Common myeloid progenitor, CD34-positive (primary cell): ENCODE data around the gene DLG4.

Experiments
- CTCF ChIA-PET: fragments of 350-600 bp; sonication (Branson Sonifier 250); formaldehyde crosslinking; loops from one replicate; lab custom pipeline; 2021; ENCODE audit warnings: antibody characterized with exemption; lab: Charles Lee
- POLR2A ChIA-PET: fragments of 350-600 bp; sonication (Branson Sonifier 250); formaldehyde crosslinking; loops from one replicate; lab custom pipeline; 2021; ENCODE audit warnings: antibody characterized with exemption; lab: Charles Lee
- DNase-seq, 3 donors: peaks; one replicate each; pipeline versions ENCODE4 v3.0.0 to v3.0.0-alpha.2; 2013
- H3K27ac ChIP-seq, 2 experiments: 1 replicate in 1 of 2; 2 replicates in 1 of 2; pipeline ENCODE4 v1.7.0; 2013; ENCODE audit warnings: inconsistent platforms in 2 of 2, low read length in 2 of 2, mild to moderate bottlenecking in 2 of 2, low read depth in 1 of 2, moderate library complexity in 1 of 2; ENCODE audit not compliant: severe bottlenecking in 2 of 2, insufficient read depth in 1 of 2, poor library complexity in 1 of 2
- H3K27me3 ChIP-seq, 5 experiments: replicated peaks in 2 of 5; 1 replicate in 3 of 5; 2 replicates in 2 of 5; pipeline versions ENCODE4 v1.6.1 to v1.7.0; 2013; ENCODE audit warnings: low read length in 4 of 5, mild to moderate bottlenecking in 2 of 5, moderate library complexity in 2 of 5, inconsistent platforms in 1 of 5; ENCODE audit not compliant: insufficient read depth in 5 of 5, control insufficient read depth in 4 of 5
- H3K36me3 ChIP-seq, 4 experiments: 1 replicate in 2 of 4; 2 replicates in 2 of 4; pipeline versions ENCODE4 v1.6.1 to v1.7.0; 2013; ENCODE audit warnings: low read length in 3 of 4, control low read depth in 1 of 4, mild to moderate bottlenecking in 1 of 4; ENCODE audit not compliant: control insufficient read depth in 4 of 4, insufficient read depth in 4 of 4
- H3K4me1 ChIP-seq, 4 experiments: 1 replicate in 3 of 4; 2 replicates in 1 of 4; pipeline versions ENCODE4 v1.6.1 to v1.7.1; 2013; ENCODE audit warnings: low read length in 3 of 4, mild to moderate bottlenecking in 3 of 4, control low read depth in 1 of 4, inconsistent platforms in 1 of 4, moderate library complexity in 1 of 4; ENCODE audit not compliant: control insufficient read depth in 4 of 4, insufficient read depth in 4 of 4; ENCODE audit errors: control extremely low read depth in 1 of 4
- H3K4me3 ChIP-seq, 7 experiments: 1 replicate in 4 of 7; 2 replicates in 3 of 7; pipeline versions ENCODE4 v1.5.1 to v1.7.0; 2013; ENCODE audit warnings: mild to moderate bottlenecking in 7 of 7, low read length in 6 of 7, moderate library complexity in 6 of 7, inconsistent platforms in 2 of 7, low read depth in 2 of 7, control low read depth in 1 of 7; ENCODE audit not compliant: insufficient read depth in 4 of 7, control insufficient read depth in 1 of 7; ENCODE audit errors: extremely low read depth in 1 of 7
- H3K9me3 ChIP-seq, 5 experiments: 1 replicate in 4 of 5; 2 replicates in 1 of 5; pipeline versions ENCODE4 v1.6.1 to v1.7.1; 2013; ENCODE audit warnings: low read length in 4 of 5, mild to moderate bottlenecking in 2 of 5, inconsistent platforms in 1 of 5, low read depth in 1 of 5, moderate library complexity in 1 of 5; ENCODE audit not compliant: control insufficient read depth in 4 of 5, insufficient read depth in 2 of 5; ENCODE audit errors: control extremely low read depth in 1 of 5
- WGBS: methylation state at CpG from one replicate; pipeline ENCODE4 v1.1.5; 2013; ENCODE audit not compliant: insufficient coverage; 5-methylcytosine and 5-hydroxymethylcytosine counted together

Gene DLG4

DNA sequence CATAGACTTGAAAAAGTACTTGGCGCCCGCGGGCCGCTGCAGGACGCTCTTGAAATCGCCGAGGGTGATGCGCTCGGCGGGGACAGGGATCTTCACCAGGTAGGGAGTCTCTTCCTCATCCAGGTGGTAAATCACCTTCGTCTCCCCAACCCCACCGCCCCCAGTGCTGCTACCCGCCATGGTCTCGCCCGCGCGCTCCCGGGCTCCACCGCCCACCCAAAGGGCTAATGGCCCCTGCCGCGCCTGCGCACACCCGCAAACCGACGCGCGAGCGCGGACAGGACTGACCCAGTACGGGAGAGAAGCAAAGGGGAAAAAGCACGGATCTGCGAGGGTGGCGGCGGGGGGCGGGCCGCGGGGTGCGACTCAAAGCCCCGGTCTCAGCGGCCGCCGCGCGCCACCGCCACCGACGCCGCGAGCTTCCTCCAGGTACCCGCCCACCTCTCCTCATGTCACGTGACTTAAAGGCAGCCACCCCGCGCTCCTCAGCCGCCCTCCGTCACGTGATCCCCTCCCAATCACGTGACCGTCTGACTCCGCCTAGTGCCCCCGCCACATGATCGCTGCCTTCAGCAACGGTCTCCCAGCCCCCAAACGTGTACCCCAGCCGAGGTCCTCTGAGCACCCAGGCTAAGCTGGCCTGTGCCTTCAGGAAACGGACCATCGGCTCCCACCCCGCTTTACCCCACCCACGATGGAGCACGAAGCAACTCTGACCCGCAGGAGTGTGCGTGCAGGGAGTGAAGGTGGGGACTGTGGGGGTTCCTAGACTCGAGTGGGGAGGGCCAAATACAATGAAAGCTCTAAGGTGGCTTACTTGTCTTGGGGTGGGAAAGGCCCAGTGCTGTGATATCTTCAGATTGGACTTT is 14.7 kb upstream of the DLG4 start, which contains the start of gene DVL2:
Gene DVL2, minus strand, starts transcription at position 435 of the 869 bp plus-strand sequence. Its CDS starts 255 bp downstream, at position 180.
- 0% methylated on average over 62 of the region's 72 CpGs for WGBS
- Histone ChIP-seq H3K4me1 (peaks cover 5 to 53% (median 38%) of the 10 kb centered on the region in 4 experiments), H3K27ac (peak within 1 kb of the TSS; percentile 74 to 89), H3K4me3 (peak within 1 kb of the TSS; percentile 70 to 97 (median 87)), H3K9me3 (no peaks in the 10 kb centered on the region), H3K27me3 (no peaks in the 10 kb centered on the region), H3K36me3 (peaks cover 0 to 47% (median 24%) of the 10 kb centered on the region in 4 experiments)
- ChIA-PET CTCF (interaction anchor here (1.1 to 10.2 kb wide), 5 partner anchors 9 to 20 kb away, joined by 3 to 75 read pairs (median 4); partner anchors contain the start of genes ACADVL, DLG4 and GABARAP), POLR2A (interaction anchor here (0.7 to 1.9 kb wide), 4 partner anchors 8 to 16 kb away, joined by 3 to 11 read pairs (median 4); partner anchors contain the start of genes ACADVL, DLG4 and GABARAP)
- peak; percentile 94 to 97 (median 97) for DNase-seq

DNA sequence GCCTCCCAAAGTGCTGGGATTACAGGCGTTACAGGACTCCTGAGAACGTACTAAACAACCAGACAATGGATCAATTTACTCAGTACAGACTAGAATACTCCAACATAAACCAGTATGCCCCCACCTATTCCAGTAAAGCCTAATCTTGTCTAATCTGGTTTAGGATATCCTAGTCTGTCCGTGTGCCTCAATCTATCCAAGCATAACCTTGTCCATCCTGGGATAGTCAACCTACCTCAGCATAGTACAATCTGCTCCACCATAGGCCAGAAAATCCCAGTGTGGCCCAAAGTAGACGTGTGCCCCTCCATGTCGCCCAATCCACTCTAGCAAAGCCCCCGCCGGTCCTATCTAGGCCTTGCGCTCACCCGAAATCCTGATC is 14.1 kb upstream of the DLG4 start:
- 0% methylated on average over 7 of the region's 9 CpGs for WGBS
- Histone ChIP-seq H3K36me3 (peaks cover 0 to 53% (median 28%) of the 10 kb centered on the region in 4 experiments), H3K9me3 (no peaks in the 10 kb centered on the region), H3K4me1 (peaks cover 5 to 53% (median 38%) of the 10 kb centered on the region in 4 experiments), H3K27me3 (no peaks in the 10 kb centered on the region), H3K27ac (peak overlapping the region; percentile 74 to 89), H3K4me3 (peak overlapping the region; percentile 70 to 97 (median 87))
- no peak for DNase-seq
- POLR2A ChIA-PET: interaction anchor here (0.7 to 1.9 kb wide), 4 partner anchors 9 to 17 kb away, joined by 3 to 11 read pairs (median 4); partner anchors contain the start of genes ACADVL, DLG4 and GABARAP
- CTCF ChIA-PET: interaction anchor here (0.9 to 10.2 kb wide), 4 partner anchors 8 to 20 kb away, joined by 3 to 75 read pairs (median 5); partner anchors contain the start of genes ACADVL, DLG4 and GABARAP

- H3K4me3 ChIP-seq: peak overlapping the region in 2 of 7 experiments; percentile 20 to 82
- H3K4me1 ChIP-seq: peaks cover under 1 to 49% (median 33%) of the 10 kb centered on the region in 4 experiments
- peaks cover 4 to 65% (median 36%) of the 10 kb centered on the region in 4 experiments for H3K36me3 ChIP-seq
- no peaks in the 10 kb centered on the region for H3K9me3 ChIP-seq
- no peaks in the 10 kb centered on the region for H3K27me3 ChIP-seq
- DNase-seq: no peak
- WGBS: 91% methylated on average over 4 of the region's 5 CpGs
- CTCF ChIA-PET: interaction anchor here (1.2 to 10.2 kb wide), 2 partner anchors 8 to 12 kb away, joined by 3 to 75 read pairs; partner anchors contain the start of genes ACADVL and DLG4
- POLR2A ChIA-PET: no interaction called here
- no peak overlapping the region for H3K27ac ChIP-seq
Measured at GRCh38 chr17:7232114-7232513, 12.5 kb upstream of the DLG4 start.

- no peak for DNase-seq
- no peak overlapping the region for H3K4me3 ChIP-seq
- no peak overlapping the region for H3K27ac ChIP-seq
- 97% methylated on average over 14 of the region's 19 CpGs for WGBS
- peaks cover 0 to 23% (median 17%) of the 10 kb centered on the region in 4 experiments for H3K4me1 ChIP-seq
- POLR2A ChIA-PET: no interaction called here
- no peaks in the 10 kb centered on the region for H3K27me3 ChIP-seq
- H3K9me3 ChIP-seq: no peaks in the 10 kb centered on the region
- H3K36me3 ChIP-seq: peaks cover 9 to 65% (median 43%) of the 10 kb centered on the region in 4 experiments
- CTCF ChIA-PET: interaction anchor here (1.3 to 10.2 kb wide), 2 partner anchors 9 to 15 kb away, joined by 3 to 75 read pairs; partner anchors contain the start of genes ACADVL and DLG4
Measured at GRCh38 chr17:7229504-7229903, 9.9 kb upstream of the DLG4 start.

DNA sequence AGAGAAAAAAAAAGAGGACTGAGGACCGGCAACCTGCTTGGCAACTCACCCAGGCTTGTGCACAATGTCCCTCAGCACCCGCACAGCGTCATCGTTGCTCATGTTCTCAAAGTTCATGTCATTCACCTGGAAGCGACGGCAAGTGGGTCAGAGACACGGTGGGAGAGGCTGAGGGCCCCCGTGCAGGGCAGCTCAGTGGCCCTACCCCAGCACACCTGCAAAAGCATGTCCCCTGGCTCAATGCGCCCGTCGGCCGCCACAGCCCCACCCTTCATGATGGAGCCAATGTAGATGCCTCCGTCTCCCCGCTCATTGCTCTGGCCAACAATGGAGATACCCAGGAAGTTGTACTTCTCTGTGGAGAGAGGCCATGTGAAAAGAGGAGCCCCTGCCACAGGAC is 9.3 kb upstream of the DLG4 start:
- no peak overlapping the region for H3K4me3 ChIP-seq
- peaks cover 0 to 21% (median 16%) of the 10 kb centered on the region in 4 experiments for H3K4me1 ChIP-seq
- peaks cover 9 to 69% (median 46%) of the 10 kb centered on the region in 4 experiments for H3K36me3 ChIP-seq
- no peak for DNase-seq
- WGBS: 98% methylated on average over 10 of the region's 14 CpGs
- no peaks in the 10 kb centered on the region for H3K9me3 ChIP-seq
- CTCF ChIA-PET: interaction anchor here (10.2 kb wide), 1 partner anchor 9 kb away, joined by 75 read pairs; the partner anchor contains the start of genes ACADVL and DLG4
- no peak overlapping the region for H3K27ac ChIP-seq
- no peaks in the 10 kb centered on the region for H3K27me3 ChIP-seq
- POLR2A ChIA-PET: no interaction called here

GRCh38 chr17:7226721-7227710 is 7.4 kb upstream of the DLG4 start:
- Histone ChIP-seq H3K27ac (no peak overlapping the region), H3K4me3 (no peak overlapping the region), H3K36me3 (peaks cover 13 to 88% (median 64%) of the 10 kb centered on the region in 4 experiments), H3K4me1 (peaks cover 0 to 5% (median 1%) of the 10 kb centered on the region in 4 experiments), H3K27me3 (no peaks in the 10 kb centered on the region), H3K9me3 (no peaks in the 10 kb centered on the region)
- no peak for DNase-seq
- ChIA-PET CTCF (interaction anchor here (1.0 kb wide), 1 partner anchor 29 kb away, joined by 3 read pairs; no protein-coding TSS in a partner anchor), POLR2A (no interaction called here)
- 97% methylated on average over 29 of the region's 31 CpGs for WGBS
